ENCODE measurements around the gene S100A5. TPM values are rescaled to one million over a fixed set of nuclear protein-coding genes. Genes with fewer than 3 reads are reported as not detected.

The S100A5 gene
- total RNA-seq, 1 experiment from 2014 or later, result not detected

DNA sequence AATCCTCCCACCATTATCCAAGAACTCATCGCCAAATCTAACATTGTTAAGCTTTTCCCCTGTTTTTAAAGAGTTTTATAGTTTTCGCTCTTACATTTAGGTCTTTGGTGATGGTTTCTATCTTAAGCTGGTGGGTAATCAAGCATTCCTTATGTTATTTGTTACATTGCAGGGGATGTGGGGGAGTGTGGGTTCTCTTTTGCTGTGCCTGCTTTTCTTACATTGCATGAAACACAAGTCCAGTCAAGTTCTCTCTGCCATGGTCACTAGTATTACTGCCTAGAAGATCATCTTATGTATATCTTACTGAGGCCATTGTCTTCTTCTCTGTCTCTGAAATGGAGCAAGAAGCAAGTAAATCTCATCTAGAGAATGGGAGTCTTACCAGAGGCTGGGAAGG lies 53.0 kb downstream of the S100A5 start:
- Histone ChIP-seq H2BK15ac (ENCODE audit: low read depth, low read length) (no peak overlapping the region), H3K23ac (ENCODE audit: insufficient read length, low read depth, low read length) (no peak overlapping the region), H3K9ac (ENCODE audit: extremely low read depth, insufficient read length, low read length) (no peak overlapping the region), H2BK12ac (ENCODE audit: insufficient read length, low read depth, low read length) (no peak overlapping the region), H3K4ac (ENCODE audit: low read depth, low read length) (no peak overlapping the region), H2BK20ac (ENCODE audit: low read depth, low read length, poor library complexity, severe bottlenecking) (no peak overlapping the region), H3K79me2 (ENCODE audit: insufficient read depth, low read length) (no peaks in the 10 kb centered on the region), H3K79me1 (ENCODE audit: insufficient read depth, low read depth, low read length, poor library complexity, severe bottlenecking) (no peaks in the 10 kb centered on the region), H2AK5ac (ENCODE audit: insufficient read length, low read length) (no peak overlapping the region), H3T11ph (ENCODE audit: low read length) (no peak overlapping the region), H3K27ac (ENCODE audit: insufficient read length, low read depth, low read length) (no peak overlapping the region), H3K4me1 (ENCODE audit: insufficient read depth, low read length) (peaks cover 2% of the 10 kb centered on the region; the same call in 1 of the 2 replicates), H3K56ac (ENCODE audit: insufficient read length, low read depth, low read length) (no peak overlapping the region), H2BK5ac (ENCODE audit: insufficient read length, low read length) (no peak overlapping the region), H2AFZ (ENCODE audit: low read length) (no peak overlapping the region), H3K18ac (ENCODE audit: insufficient read length, low read depth, low read length) (no peak overlapping the region), H4K5ac (ENCODE audit: insufficient read length, low read depth, low read length) (no peak overlapping the region), H2BK120ac (ENCODE audit: low read depth, low read length, poor library complexity, severe bottlenecking) (no peak overlapping the region), H4K91ac (ENCODE audit: insufficient read length, low read depth, low read length) (no peak overlapping the region), H4K20me1 (ENCODE audit: control insufficient read depth, insufficient read depth, insufficient read length) (no peaks in the 10 kb centered on the region), H4K8ac (replicated peaks; ENCODE audit: insufficient read length, low read depth, low read length) (no peak overlapping the region), H3K23me2 (ENCODE audit: insufficient read length, low read depth, low read length, poor library complexity, severe bottlenecking) (no peaks in the 10 kb centered on the region), H3K9me3 (ENCODE audit: control insufficient read depth, low read depth, low read length) (no peaks in the 10 kb centered on the region), H3K27me3 (ENCODE audit: insufficient read depth, low read length) (no peaks in the 10 kb centered on the region), H3K4me2 (ENCODE audit: insufficient read depth, insufficient read length, low read length) (no peak overlapping the region), H3K14ac (ENCODE audit: insufficient read depth, low read length) (no peak overlapping the region)
- Mint-ChIP-seq H3K27me3 (ENCODE audit: low read depth) (no peaks in the 10 kb centered on the region; the same call in 1 of the 2 replicates), H3K4me3 (no peak overlapping the region), H3K9me3 (no peaks in the 10 kb centered on the region; a peak in 1 of 5 replicates), H3K36me3 (ENCODE audit: insufficient read depth in 1 of 3, low read depth in 3 of 3) (no peaks in the 10 kb centered on the region), H3K4me1 (peaks cover 14 to 26% of the 10 kb centered on the region in 2 experiments), H3K27ac (no peak overlapping the region)
- no peak for TF ChIP-seq CTCF (conservative IDR thresholded peaks at IDR 0.05)
- WGBS (ENCODE audit: extremely low coverage, insufficient read length, low lambda C conversion rate), result no CpG with 5 or more reads among the region's 2 CpGs
- no peak for DNase-seq

Other genes starting within 250 kb of the S100A5 start
- not detected in 2 replicates for gene PGLYRP3, start 228.0 kb downstream of the S100A5 start, total RNA-seq (2021)
- gene PGLYRP4, start 192.1 kb downstream of the S100A5 start, total RNA-seq (2021), result not detected in 2 replicates
- gene S100A9, start 183.1 kb downstream of the S100A5 start, total RNA-seq (2021), result not detected in 2 replicates
- gene S100A12, start 165.3 kb downstream of the S100A5 start, total RNA-seq (2021), result not detected in 2 replicates
- gene S100A8, start 149.9 kb downstream of the S100A5 start, total RNA-seq (2021), result not detected in 2 replicates
- gene S100A7A, start 124.4 kb downstream of the S100A5 start, total RNA-seq (2021), result not detected in 2 replicates
- not detected in 2 replicates for gene S100A7, start 80.3 kb downstream of the S100A5 start, total RNA-seq (2021)
- gene S100A6, start 4.9 kb downstream of the S100A5 start, total RNA-seq (2021), result not detected in 2 replicates
- 9.0 and 9.3 TPM in 2 replicates for gene S100A4, start 4.9 kb upstream of the S100A5 start, total RNA-seq (2021)
- not detected in 2 replicates for gene S100A3, start 8.3 kb upstream of the S100A5 start, total RNA-seq (2021)
- 0.57 and 0.92 TPM in 2 replicates for gene S100A2, start 24.9 kb upstream of the S100A5 start, total RNA-seq (2021)
- 8.0 and 8.2 TPM in 2 replicates for gene S100A16, start 72.2 kb upstream of the S100A5 start, total RNA-seq (2021)
- 0.63 and 0.66 TPM in 2 replicates for gene S100A14, start 75.4 kb upstream of the S100A5 start, total RNA-seq (2021)
- 55.0 and 64.5 TPM in 2 replicates for gene S100A13, start 86.6 kb upstream of the S100A5 start, total RNA-seq (2021)
- 1.1 TPM in 1 of 2 replicates, not detected in the other for gene S100A1, start 87.5 kb upstream of the S100A5 start, total RNA-seq (2021)
- gene CHTOP, start 93.1 kb upstream of the S100A5 start, total RNA-seq (2021), result 126 and 129 TPM in 2 replicates
- gene SNAPIN, start 117.8 kb upstream of the S100A5 start, total RNA-seq (2021), result 29.0 and 29.5 TPM in 2 replicates
- 357 and 362 TPM in 2 replicates for gene ILF2, start 130.1 kb upstream of the S100A5 start, total RNA-seq (2021)
- 8.6 and 8.9 TPM in 2 replicates for gene NPR1, start 137.8 kb upstream of the S100A5 start, total RNA-seq (2021)
- gene INTS3, start 187.1 kb upstream of the S100A5 start, total RNA-seq (2021), result 65.4 and 67.1 TPM in 2 replicates
- gene SLC27A3, start 234.5 kb upstream of the S100A5 start, total RNA-seq (2021), result 42.0 and 45.3 TPM in 2 replicates